Suprapubic skin (tissue), 4 donors: Measurements from ENCODE around the gene SYDE2. TPM values are rescaled to one million over a fixed set of nuclear protein-coding genes. Genes with fewer than 3 reads are reported as not detected.
"Not testable (repeated sequence)": the region's sequence is repeated elsewhere in the genome, so short reads cannot be mapped to it uniquely, and the experiment has no call there.

Source experiments
- DNase-seq, 2 donors: peaks; one replicate each; pipeline ENCODE4 v3.0.0-alpha.2; 2019; ENCODE audit warnings: low spot score in 2 of 2
- H3K27ac ChIP-seq: fragments of 200-600 bp; sonication (generic); one replicate; pipeline ENCODE4 v1.5.1; 2019
- H3K27me3 ChIP-seq: fragments of 200-600 bp; sonication (generic); one replicate; pipeline ENCODE4 v1.5.1; 2019
- H3K36me3 ChIP-seq: fragments of 200-600 bp; sonication (generic); one replicate; pipeline ENCODE4 v1.5.1; 2019
- H3K4me1 ChIP-seq: fragments of 200-600 bp; sonication (generic); one replicate; pipeline ENCODE4 v1.5.1; 2019
- H3K4me3 ChIP-seq: fragments of 200-600 bp; sonication (generic); one replicate; pipeline ENCODE4 v1.5.1; 2019; ENCODE audit warnings: mild to moderate bottlenecking
- H3K9me3 ChIP-seq: fragments of 200-600 bp; sonication (generic); one replicate; pipeline ENCODE4 v1.5.1; 2019
- EP300 ChIP-seq: sonication (generic); formaldehyde crosslinking; IDR thresholded peaks from one replicate; pipeline ENCODE4 v1.6.1; 2017; ENCODE audit warnings: antibody characterized with exemption
- POLR2A ChIP-seq, 2 donors: fragments of 450-650 bp; IDR thresholded peaks; one replicate each; pipeline ENCODE4 v1.6.1; 2017; ENCODE audit warnings: antibody characterized with exemption in 2 of 2, mild to moderate bottlenecking in 2 of 2, moderate library complexity in 2 of 2
- POLR2AphosphoS5 ChIP-seq, 3 donors: sonication (generic); formaldehyde crosslinking; IDR thresholded peaks; one replicate each; pipeline ENCODE4 v1.6.1; 2017; ENCODE audit warnings: antibody characterized with exemption in 3 of 3
- WGBS: methylation state at CpG from one replicate; pipeline ENCODE4 v1.1.5; 2018; 5-methylcytosine and 5-hydroxymethylcytosine counted together
- total RNA-seq, 4 donors: library from RNA; depleted of rRNA; stranded (reverse); fragments of >200 nt; gene quantifications; one replicate each; pipeline ENCODE4 v1.1.0, GENCODE V29; 2016
- TF ChIP-seq, protein P1 (sequence below), 2 donors: fragments of 200-600 bp in 1 of 2; fragments of 450-650 bp in 1 of 2; sonication (generic) in 1 of 2; IDR thresholded peaks; one replicate each; pipeline ENCODE4 v1.5.1; 2016 to 2019; ENCODE audit warnings: antibody characterized with exemption in 2 of 2, mild to moderate bottlenecking in 1 of 2, moderate library complexity in 1 of 2

The SYDE2 gene
- total RNA-seq, 4 donors from 2014 or later: 5.9 to 12.6 (median 10.1) TPM

DNA sequence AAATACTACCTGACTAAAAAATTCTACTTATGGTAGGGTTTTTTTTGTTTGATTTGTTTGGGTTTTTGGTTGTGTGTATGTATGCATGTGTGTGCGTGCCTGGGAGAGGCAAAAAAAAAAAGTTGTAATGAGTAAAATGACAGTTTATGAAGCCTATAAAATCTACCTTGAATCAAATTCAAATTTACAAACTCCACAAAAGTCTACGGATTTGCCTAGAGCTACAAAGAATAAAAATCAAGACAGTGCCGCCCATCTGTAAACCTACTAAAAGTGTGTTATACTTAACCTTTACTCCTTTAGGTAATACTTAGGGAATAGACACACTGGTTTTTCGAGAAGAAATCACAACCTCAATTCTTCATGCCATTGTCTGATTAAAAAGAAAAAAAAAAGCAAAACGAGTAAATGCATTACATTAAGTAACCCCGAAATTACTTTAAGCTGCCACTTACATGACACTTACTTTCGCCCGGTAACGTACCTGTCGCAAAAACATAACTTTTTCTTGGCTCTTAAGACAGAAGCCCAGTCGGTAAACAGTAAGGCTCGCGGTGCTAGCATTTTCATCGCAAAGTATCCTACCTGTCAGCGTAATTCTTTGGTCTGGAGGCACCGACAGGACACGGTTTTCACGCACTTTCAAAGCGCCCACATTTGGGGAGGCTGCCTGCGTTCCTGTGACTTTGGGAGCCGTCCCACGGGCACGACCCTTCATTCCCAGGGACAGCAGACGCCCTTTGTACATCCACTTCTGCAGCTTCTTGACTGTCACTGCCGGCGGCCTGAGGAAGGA is 951 bp downstream of the SYDE2 start:
- Histone ChIP-seq H3K9me3 (no peaks in the 10 kb centered on the region), H3K36me3 (no peaks in the 10 kb centered on the region), H3K4me1 (peaks cover 47% of the 10 kb centered on the region), H3K27ac (peak overlapping the region; percentile 96), H3K27me3 (no peaks in the 10 kb centered on the region), H3K4me3 (peak overlapping the region; percentile 91)
- WGBS: 4% methylated on average over 25 of the region's 26 CpGs
- DNase-seq: no peak
- TF ChIP-seq, protein P1, sequence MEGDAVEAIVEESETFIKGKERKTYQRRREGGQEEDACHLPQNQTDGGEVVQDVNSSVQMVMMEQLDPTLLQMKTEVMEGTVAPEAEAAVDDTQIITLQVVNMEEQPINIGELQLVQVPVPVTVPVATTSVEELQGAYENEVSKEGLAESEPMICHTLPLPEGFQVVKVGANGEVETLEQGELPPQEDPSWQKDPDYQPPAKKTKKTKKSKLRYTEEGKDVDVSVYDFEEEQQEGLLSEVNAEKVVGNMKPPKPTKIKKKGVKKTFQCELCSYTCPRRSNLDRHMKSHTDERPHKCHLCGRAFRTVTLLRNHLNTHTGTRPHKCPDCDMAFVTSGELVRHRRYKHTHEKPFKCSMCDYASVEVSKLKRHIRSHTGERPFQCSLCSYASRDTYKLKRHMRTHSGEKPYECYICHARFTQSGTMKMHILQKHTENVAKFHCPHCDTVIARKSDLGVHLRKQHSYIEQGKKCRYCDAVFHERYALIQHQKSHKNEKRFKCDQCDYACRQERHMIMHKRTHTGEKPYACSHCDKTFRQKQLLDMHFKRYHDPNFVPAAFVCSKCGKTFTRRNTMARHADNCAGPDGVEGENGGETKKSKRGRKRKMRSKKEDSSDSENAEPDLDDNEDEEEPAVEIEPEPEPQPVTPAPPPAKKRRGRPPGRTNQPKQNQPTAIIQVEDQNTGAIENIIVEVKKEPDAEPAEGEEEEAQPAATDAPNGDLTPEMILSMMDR (IDR thresholded peaks at IDR 0.05): no peak
- TF ChIP-seq POLR2AphosphoS5 (IDR thresholded peaks at IDR 0.05) (no peak), EP300 (no peak), POLR2A (IDR thresholded peaks at IDR 0.05) (no peak)

GRCh38 chr1:85198864-85199263 is 2.0 kb downstream of the SYDE2 start:
- Histone ChIP-seq H3K9me3 (no peaks in the 10 kb centered on the region), H3K4me1 (peaks cover 44% of the 10 kb centered on the region), H3K36me3 (no peaks in the 10 kb centered on the region), H3K4me3 (peak overlapping the region; percentile 91), H3K27me3 (no peaks in the 10 kb centered on the region), H3K27ac (no peak overlapping the region)
- no peak for TF ChIP-seq POLR2AphosphoS5 (IDR thresholded peaks at IDR 0.05)
- TF ChIP-seq EP300: no peak
- TF ChIP-seq, protein P1 (IDR thresholded peaks at IDR 0.05): no peak
- TF ChIP-seq POLR2A (IDR thresholded peaks at IDR 0.05): no peak
- DNase-seq: no peak
- WGBS: 34% methylated on average over 2 of the region's 2 CpGs

DNA sequence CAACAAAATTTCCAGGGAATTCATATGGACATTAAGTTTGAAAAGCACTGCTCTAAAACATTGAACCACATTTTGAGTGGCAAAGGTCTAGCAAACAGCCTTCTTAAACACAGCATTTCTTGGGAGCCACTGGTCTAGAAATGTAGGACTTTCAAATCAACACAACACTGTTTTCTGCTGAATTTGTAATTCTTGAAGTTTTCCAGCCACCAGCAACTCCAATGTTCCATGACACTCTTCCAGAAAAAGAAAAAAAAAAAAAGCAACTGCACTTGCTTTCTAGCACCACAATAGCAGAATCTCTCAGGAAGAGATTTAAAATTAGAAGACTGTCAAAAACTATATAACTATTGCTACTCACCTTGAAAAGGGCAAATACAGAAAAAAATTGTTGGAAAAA is 4.5 kb downstream of the SYDE2 start:
- Histone ChIP-seq H3K4me3 (no peak overlapping the region), H3K9me3 (no peaks in the 10 kb centered on the region), H3K36me3 (no peaks in the 10 kb centered on the region), H3K27me3 (no peaks in the 10 kb centered on the region), H3K27ac (no peak overlapping the region), H3K4me1 (peaks cover 26% of the 10 kb centered on the region)
- no peak for TF ChIP-seq EP300
- TF ChIP-seq POLR2A (IDR thresholded peaks at IDR 0.05): no peak
- no peak for TF ChIP-seq POLR2AphosphoS5 (IDR thresholded peaks at IDR 0.05)
- TF ChIP-seq, protein P1 (IDR thresholded peaks at IDR 0.05): no peak
- no peak for DNase-seq

DNA sequence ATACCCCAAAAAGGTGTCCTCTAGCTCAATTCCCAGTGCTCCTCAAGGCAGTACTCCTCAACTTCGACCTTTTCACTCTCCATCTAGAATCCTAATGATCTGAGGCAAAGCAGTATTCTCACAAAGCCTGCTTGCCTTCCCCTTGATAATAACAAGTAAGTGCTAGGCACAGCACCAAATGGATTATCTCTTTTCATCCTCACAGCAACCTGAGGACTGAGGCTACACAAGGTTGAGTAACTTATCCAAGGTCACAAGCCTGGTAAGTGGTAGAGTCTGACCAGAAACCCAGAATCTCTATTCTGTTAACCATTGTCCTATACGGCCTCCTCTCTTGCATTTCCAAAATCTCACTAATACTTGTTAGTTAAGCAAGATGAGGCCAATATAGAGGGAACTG is 5.1 kb downstream of the SYDE2 start:
- Histone ChIP-seq H3K9me3 (no peaks in the 10 kb centered on the region), H3K36me3 (no peaks in the 10 kb centered on the region), H3K27ac (no peak overlapping the region), H3K4me3 (no peak overlapping the region), H3K4me1 (peaks cover 26% of the 10 kb centered on the region), H3K27me3 (no peaks in the 10 kb centered on the region)
- WGBS: 66% methylated on average over 2 of the region's 2 CpGs
- TF ChIP-seq EP300: no peak
- TF ChIP-seq POLR2AphosphoS5 (IDR thresholded peaks at IDR 0.05): no peak
- TF ChIP-seq, protein P1 (IDR thresholded peaks at IDR 0.05): no peak
- no peak for TF ChIP-seq POLR2A (IDR thresholded peaks at IDR 0.05)
- DNase-seq: no peak

DNA sequence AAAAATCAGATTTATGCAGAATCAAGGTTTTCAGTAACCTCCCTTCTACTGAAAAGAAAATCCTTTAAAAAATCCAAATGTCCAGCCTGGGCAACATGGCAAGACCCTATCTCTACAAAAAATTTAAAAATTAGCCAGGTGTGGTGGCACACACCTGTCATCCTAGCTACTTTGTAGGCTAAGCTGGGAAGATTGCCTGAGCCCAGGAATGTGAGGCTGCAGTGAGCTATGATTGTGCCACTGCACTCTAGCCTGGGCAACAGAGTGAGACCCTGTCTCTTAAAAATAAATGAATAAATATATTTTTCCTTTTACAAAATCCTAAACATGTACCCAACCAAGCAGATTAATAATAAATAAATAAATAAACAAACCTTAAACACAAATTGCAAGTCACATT is 8.7 kb downstream of the SYDE2 start:
- H3K4me1 ChIP-seq, H3K4me3 ChIP-seq, H3K27me3 ChIP-seq, H3K36me3 ChIP-seq, H3K9me3 ChIP-seq, H3K27ac ChIP-seq, DNase-seq: not testable (repeated sequence)

GRCh38 chr1:85189120-85189519 is 11.7 kb downstream of the SYDE2 start:
- TF ChIP-seq, protein P1 (IDR thresholded peaks at IDR 0.05): no peak
- no peak for TF ChIP-seq POLR2A (IDR thresholded peaks at IDR 0.05)
- TF ChIP-seq POLR2AphosphoS5 (IDR thresholded peaks at IDR 0.05): no peak
- TF ChIP-seq EP300: no peak

More at GRCh38 chr1:85189120-85189519, 11.7 kb downstream of the SYDE2 start:
- Histone ChIP-seq H3K4me3 (no peak overlapping the region), H3K4me1 (no peaks in the 10 kb centered on the region), H3K9me3 (no peaks in the 10 kb centered on the region), H3K27me3 (no peaks in the 10 kb centered on the region), H3K27ac (no peak overlapping the region), H3K36me3 (peaks cover 4% of the 10 kb centered on the region)
- no peak for DNase-seq
- 85% methylated on average over 1 of the region's 1 CpG for WGBS
